IMR-90 (cell line): Measurements from ENCODE around the gene DDR1.
"Not testable (repeated sequence)": the region's sequence is repeated elsewhere in the genome, so short reads cannot be mapped to it uniquely, and the experiment has no call there.

Experiments
- POLR2A ChIP-seq: IDR thresholded peaks from 2 replicates; pipeline ENCODE4 v1.6.1; 2012; ENCODE audit warnings: mild to moderate bottlenecking, low read depth, low read length
- TF ChIP-seq, protein P1 (sequence below): conservative IDR thresholded peaks from 2 replicates; pipeline ENCODE4 v1.5.1; 2012; ENCODE audit warnings: mild to moderate bottlenecking, low read depth, low read length, improper control_type of control experiment
- TF ChIP-seq, protein P2 (sequence below): fragments of 150-350 bp; IDR thresholded peaks from 2 replicates; pipeline ENCODE4 v1.6.1; 2016; ENCODE audit warnings: low read depth, mild to moderate bottlenecking, low read length, moderate library complexity, borderline replicate concordance

DNA sequence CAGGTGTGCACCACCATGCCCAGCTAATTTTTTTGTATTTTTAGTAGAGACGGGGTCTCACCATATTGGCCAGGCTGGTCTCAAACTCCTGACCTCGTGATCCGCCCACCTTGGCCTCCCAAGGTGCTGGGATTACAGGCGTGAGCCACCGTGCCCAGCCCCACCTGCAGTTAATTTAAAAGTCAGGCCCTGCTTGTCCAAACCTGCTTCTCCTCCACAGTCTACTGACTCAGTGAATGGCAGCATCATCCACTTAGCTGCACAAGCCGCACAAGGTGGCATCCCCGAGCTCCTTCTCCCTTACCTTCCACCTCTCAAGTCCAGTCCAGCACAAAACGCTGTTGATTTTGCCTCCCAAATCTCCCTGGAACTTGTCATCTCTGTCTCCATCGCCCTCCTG lies 17.9 kb downstream of the DDR1 start:
- TF ChIP-seq, protein P1, sequence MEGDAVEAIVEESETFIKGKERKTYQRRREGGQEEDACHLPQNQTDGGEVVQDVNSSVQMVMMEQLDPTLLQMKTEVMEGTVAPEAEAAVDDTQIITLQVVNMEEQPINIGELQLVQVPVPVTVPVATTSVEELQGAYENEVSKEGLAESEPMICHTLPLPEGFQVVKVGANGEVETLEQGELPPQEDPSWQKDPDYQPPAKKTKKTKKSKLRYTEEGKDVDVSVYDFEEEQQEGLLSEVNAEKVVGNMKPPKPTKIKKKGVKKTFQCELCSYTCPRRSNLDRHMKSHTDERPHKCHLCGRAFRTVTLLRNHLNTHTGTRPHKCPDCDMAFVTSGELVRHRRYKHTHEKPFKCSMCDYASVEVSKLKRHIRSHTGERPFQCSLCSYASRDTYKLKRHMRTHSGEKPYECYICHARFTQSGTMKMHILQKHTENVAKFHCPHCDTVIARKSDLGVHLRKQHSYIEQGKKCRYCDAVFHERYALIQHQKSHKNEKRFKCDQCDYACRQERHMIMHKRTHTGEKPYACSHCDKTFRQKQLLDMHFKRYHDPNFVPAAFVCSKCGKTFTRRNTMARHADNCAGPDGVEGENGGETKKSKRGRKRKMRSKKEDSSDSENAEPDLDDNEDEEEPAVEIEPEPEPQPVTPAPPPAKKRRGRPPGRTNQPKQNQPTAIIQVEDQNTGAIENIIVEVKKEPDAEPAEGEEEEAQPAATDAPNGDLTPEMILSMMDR, result not testable (repeated sequence)
- TF ChIP-seq, protein P2, sequence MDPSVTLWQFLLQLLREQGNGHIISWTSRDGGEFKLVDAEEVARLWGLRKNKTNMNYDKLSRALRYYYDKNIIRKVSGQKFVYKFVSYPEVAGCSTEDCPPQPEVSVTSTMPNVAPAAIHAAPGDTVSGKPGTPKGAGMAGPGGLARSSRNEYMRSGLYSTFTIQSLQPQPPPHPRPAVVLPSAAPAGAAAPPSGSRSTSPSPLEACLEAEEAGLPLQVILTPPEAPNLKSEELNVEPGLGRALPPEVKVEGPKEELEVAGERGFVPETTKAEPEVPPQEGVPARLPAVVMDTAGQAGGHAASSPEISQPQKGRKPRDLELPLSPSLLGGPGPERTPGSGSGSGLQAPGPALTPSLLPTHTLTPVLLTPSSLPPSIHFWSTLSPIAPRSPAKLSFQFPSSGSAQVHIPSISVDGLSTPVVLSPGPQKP, result not testable (repeated sequence)
- not testable (repeated sequence) for TF ChIP-seq POLR2A
